HG02798 (cell line): Measurements from ENCODE around the gene UEVLD.
A peak's percentile ranks its signal among the peaks of the same experiment; 100 is the strongest.
"Not testable (repeated sequence)": the region's sequence is repeated elsewhere in the genome, so short reads cannot be mapped to it uniquely, and the experiment has no call there.

Experiments used
- ATAC-seq: cut with Tn5 transposase; IDR thresholded peaks from one replicate; pipeline ENCODE4 v1.9.1; 2021; ENCODE audit warnings: mild to moderate bottlenecking; ENCODE audit not compliant: unreplicated experiment, poor library complexity

UEVLD gene

DNA sequence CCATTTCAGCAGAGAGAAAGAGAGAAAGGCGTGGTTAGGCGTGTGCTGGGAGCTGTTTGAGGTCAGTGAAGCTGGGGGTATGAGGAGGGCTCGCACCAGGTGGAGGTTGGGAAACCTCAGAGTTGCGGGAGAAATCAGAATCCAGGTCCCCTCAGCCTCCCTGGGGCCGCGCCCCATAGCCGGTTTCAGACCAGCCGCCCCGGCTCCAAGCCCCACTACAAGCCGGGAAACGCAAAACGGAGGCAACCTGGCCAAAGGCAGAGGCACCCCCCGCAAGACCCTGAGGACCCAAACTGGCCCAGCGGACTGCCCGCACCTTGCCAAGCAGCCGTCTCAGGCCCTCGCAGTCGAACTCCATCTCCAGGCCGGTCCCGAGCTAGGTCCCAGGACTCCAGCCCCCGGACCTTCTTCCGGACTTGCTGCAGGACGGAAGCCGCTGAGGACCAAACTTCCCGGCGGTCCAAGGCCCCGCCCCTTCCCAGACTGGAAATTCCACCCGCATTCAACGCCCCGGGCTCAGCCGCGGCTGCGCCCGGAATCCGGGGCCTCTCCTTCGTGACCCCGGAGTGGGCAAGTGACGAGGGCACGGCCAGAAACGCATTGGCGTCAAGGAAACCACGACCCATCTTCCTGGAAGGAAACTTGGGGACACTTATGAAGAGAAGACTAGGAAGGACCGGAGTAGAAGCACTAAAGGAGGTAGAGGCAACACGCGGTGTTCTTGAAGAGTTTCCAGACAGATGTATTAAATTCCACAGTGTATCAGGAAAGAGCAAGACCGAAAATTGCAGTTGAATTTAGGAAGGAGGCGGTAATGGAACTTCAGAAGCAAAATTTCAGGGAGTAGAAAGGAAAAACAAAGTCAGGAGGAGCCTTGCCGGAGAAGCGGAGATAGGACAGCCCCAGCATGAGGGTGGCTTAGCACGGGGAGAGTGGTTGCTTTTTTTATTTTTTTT lies at the start of gene UEVLD:
Gene UEVLD, minus strand, starts transcription at position 438 of the 956 bp plus-strand sequence. Its CDS starts 80 bp downstream, at position 358.
- peak; percentile 76 for ATAC-seq

DNA sequence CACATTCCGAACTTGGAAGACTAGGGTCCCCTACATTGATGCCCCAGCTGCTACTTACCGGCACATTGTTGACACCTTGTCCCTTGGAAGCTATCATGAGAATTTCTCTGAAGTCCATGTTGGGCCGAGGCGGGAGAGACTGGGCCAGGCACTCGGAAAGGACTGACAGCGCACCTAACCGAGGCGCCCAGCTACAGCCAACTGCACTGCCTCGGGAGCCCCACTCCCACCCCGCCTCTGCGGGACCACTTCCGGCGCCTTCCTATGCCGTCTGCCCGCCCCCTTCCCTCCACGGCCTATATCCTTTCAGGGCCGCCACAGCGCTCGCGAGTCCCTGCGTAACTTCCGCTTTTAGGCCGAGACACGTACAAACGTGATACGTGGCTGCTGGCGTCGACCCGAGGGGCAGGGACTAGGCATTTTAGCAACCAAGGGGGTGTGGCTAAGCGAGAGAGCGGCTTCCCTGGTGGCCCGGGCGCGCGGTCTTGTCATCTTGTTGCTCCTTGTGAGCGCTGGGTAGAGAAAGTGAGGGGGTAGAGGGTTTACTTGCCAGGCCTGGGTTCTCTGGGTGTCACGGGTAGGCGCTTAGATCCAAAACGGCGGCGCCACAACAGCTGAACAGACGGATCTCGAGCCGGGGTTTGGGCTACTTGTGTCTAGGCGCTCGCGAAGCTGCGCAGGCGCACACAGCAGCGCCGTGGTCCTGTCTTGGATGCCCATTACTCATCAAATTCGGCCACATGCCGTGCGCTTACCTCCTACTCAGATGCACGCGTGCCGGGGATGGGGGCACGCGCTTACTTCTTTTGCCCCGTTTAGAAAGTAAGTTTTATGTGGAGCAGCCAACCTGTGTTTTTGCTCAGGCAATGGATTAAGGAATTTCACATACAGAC lies 45.9 kb upstream of the UEVLD start, which contains the start of gene SPTY2D1:
Gene SPTY2D1, minus strand, starts transcription at position 203 of the 893 bp plus-strand sequence. Its CDS starts 85 bp downstream, at position 118.
- peak; percentile 96 for ATAC-seq

- peak; percentile 60 for ATAC-seq
Observed at GRCh38 chr11:18633256-18634139, 45.0 kb upstream of the UEVLD start.

DNA sequence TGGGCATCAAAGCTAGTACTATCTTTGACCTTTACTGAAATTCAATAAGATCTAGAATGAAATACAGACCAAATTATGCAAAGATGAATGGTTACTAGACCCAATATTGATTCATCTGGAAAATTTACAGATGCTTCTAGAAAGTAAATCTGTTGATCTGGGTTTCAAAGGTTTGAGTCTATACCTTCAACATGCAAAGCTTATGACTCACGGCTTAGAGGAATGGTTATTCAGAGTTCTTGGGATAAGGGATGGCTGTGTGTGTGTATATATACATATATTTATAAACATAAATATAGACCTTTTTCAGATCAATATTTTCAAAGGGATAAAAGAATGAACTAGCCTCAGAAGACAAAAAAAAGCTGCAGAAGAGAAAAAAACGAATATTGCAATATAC lies 44.3 kb upstream of the UEVLD start:
- no peak for ATAC-seq

GRCh38 chr11:18624161-18624560 lies 35.6 kb upstream of the UEVLD start:
- ATAC-seq, result no peak

- no peak for ATAC-seq
Observed at GRCh38 chr11:18623707-18624106, 35.2 kb upstream of the UEVLD start.

DNA sequence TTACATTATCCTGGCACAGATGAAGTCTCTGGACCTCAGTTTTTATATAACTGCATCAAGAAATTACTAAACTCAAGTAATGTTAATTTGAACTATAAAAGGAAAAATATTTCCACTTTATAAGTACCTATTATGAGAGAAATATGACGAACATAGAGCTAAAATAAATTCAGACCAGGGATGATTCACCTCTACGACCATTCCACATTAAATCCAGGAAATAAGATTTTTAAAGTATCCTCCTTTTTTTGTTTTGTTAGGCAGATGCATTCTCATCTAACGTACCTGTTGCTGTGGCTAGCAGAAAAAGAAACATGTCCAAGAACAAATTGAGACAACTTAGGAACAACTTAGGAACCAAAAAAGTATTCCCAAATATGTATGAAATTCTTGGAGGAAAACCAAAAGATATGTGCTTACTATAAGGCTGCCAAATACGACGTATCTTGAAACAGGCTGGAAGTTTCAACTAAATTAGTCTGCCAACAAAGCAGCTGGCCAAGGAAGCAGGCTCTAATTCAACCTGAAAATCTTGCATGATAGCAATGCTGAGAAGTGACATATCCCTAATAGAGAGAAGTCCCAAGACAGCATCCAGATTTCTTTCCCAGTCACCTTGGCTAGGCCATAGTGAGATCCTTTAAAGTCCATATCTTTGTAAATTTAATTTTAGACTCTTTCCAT lies 29.9 kb upstream of the UEVLD start:
- no peak for ATAC-seq

DNA sequence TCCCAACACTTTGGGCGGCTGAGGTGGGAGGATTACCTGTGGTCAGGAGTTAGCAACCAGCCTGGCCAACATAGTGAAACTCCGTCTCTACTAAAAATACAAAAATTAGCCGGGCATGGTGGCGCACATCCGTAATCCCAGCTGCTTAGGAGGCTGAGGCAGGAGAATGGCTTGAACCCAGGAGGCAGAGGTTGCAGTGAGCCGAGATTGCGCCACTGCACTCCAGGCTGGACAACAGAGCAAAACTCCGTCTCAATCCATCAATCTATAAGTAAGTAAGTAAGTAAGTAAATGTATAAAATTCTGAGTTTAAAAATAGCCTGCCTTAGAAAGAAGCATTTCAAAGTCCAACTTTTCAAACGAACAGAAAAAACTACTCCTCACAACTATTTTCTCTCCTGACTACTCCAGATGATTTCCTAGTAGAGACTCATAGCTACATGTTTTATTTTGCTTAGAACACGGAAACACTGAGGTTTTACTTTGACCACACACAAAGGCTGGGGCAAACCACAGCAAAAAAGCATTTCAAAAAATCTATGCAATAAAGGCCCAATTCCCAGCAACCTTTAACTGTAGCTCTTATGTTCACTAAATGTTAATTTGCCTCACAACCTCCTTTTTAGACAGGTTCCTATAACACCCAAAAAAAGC lies 29.3 kb upstream of the UEVLD start:
- ATAC-seq, result no peak

DNA sequence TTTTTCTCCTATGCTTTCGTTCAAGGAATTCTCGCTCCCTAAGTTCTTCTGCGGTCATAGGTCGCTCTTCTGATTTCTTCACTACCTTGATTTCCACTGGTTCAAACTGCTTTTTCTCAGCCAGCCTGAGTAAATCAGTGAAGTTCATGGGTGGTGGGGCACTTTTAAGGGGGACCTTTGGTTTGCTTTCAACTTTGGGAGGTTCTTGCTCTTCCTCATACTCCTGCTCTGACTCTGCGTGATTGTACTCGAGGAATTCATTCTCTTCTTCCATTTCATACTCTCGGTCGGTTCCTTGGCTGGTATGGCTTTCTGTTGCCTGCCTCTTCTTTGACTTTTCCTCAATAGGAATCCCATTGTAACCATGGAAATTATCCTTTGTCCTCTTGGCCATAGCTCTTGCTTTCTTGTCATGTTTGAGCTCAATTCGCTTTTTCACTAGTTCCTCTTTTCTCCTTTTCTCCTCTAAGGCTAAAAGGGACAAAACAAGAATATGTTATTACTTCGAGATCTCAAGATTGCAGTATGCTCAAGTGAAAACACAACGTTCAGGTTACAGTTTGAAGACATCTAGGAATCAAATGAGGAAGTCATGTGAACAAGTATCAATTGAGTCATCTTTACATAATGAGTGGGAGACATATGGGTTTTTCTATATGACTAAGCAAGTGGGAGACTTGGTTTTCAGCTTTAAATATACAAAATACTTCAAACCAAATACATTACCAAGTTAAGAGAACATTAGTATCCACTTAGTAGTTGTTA lies 27.3 kb upstream of the UEVLD start:
- ATAC-seq, result peak; percentile 92

GRCh38 chr11:18614667-18615066 lies 26.1 kb upstream of the UEVLD start:
- no peak for ATAC-seq

- ATAC-seq, result no peak
Observed at GRCh38 chr11:18612394-18612793, 23.9 kb upstream of the UEVLD start.

DNA sequence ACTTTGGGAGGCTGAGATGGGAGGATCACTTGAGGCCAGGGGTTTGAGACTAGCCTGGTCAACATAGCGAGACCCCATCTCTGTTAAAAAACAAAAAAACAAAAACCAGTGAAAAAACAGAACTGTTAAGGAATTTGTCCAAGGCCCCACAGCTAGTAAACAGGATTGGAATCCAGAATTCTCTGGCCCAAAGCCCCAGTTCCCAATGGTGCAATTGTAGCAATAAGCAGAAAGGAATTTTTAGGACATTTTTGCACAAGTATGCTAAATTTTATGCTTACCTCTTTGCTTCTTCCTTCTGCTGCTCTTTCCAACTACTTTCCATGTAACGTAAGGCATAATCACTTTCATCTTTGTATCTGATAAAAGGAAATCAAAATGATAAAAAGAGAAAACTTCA lies 22.7 kb upstream of the UEVLD start:
- no peak for ATAC-seq

- no peak for ATAC-seq
Observed at GRCh38 chr11:18608376-18608775, 19.8 kb upstream of the UEVLD start.

DNA sequence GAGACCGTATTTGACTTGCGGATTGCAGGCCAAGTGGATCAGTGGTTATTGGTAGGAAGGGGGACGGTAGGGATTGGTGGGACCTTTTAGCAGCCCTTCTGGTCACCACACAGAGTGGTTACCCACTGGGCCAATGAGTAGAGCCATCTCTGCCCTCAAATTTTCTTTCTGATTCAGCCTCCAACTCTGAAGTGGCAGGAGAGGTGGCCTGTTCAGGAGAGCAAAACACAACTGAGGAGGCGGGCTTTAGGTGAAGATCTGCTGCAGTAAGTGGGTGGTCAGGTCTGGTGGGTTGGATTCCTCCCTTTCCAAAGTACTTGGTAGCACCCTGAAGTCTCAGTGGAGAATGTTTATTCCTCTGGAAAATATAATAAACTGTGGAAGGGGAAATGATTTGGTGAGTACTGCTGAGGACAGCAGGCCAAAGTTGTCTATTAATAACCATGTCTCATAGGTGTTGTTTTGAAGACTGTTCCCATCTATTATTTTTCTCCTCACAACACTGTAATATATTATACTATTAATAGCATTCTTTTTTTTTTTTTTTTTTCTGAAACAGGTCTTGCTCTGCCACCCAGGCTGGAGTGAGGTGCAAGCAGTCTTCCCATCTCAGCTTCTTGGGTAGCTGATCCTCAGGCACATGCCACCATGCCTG lies 12.5 kb upstream of the UEVLD start:
- ATAC-seq, result no peak

- no peak for ATAC-seq
Observed at GRCh38 chr11:18599739-18600230, 11.3 kb upstream of the UEVLD start, which contains the start of gene MISFA. TSS of gene MISFA (plus strand) at chr11:18599789. CDS start at chr11:18599929, 140 bp downstream.

- no peak for ATAC-seq
Observed at GRCh38 chr11:18594999-18595749, 6.6 kb upstream of the UEVLD start.

- not testable (repeated sequence) for ATAC-seq
Observed at GRCh38 chr11:18594088-18594487, 5.6 kb upstream of the UEVLD start.
